GM19193 (cell line): ENCODE data around the gene MAD2L1BP.

Source experiments
- POLR2A ChIP-seq: IDR thresholded peaks from 4 replicates; pipeline ENCODE4 v1.6.1; 2011; ENCODE audit not compliant: insufficient read depth, insufficient read length; ENCODE audit errors: extremely low read depth

MAD2L1BP gene

GRCh38 chr6:43671801-43672690 lies 36.4 kb downstream of the MAD2L1BP start:
- TF ChIP-seq POLR2A: no peak

GRCh38 chr6:43673444-43674084 lies 37.9 kb downstream of the MAD2L1BP start:
- no peak for TF ChIP-seq POLR2A

- TF ChIP-seq POLR2A: no peak
Measured at GRCh38 chr6:43674291-43674690, 38.7 kb downstream of the MAD2L1BP start.

- no peak for TF ChIP-seq POLR2A
Measured at GRCh38 chr6:43674921-43675320, 39.3 kb downstream of the MAD2L1BP start.

- TF ChIP-seq POLR2A: no peak
Measured at GRCh38 chr6:43676962-43677606, 41.4 kb downstream of the MAD2L1BP start.

- TF ChIP-seq POLR2A: no peak
Measured at GRCh38 chr6:43677759-43678158, 42.1 kb downstream of the MAD2L1BP start.

- TF ChIP-seq POLR2A: no peak
Measured at GRCh38 chr6:43678341-43678740, 42.7 kb downstream of the MAD2L1BP start.

- no peak for TF ChIP-seq POLR2A
Measured at GRCh38 chr6:43679057-43679456, 43.4 kb downstream of the MAD2L1BP start.

GRCh38 chr6:43680308-43681200 lies 44.9 kb downstream of the MAD2L1BP start:
- no peak for TF ChIP-seq POLR2A

- TF ChIP-seq POLR2A: no peak
Measured at GRCh38 chr6:43681303-43681702, 45.7 kb downstream of the MAD2L1BP start.

GRCh38 chr6:43682724-43683429 lies 47.2 kb downstream of the MAD2L1BP start:
- no peak for TF ChIP-seq POLR2A

GRCh38 chr6:43683708-43684455 lies 48.2 kb downstream of the MAD2L1BP start:
- TF ChIP-seq POLR2A: no peak

- TF ChIP-seq POLR2A: no peak
Measured at GRCh38 chr6:43687079-43687436, 51.4 kb downstream of the MAD2L1BP start.
